CD8-positive, alpha-beta memory T cell (primary cell): ENCODE results near the gene ST3GAL4. TPM values are rescaled to one million over a fixed set of nuclear protein-coding genes. Genes with fewer than 3 reads are reported as not detected.

Experiments used
- CTCF ChIA-PET: fragments of 350-600 bp; sonication (Branson Sonifier 250); formaldehyde crosslinking; loops from one replicate; lab custom pipeline; 2021; ENCODE audit warnings: antibody characterized with exemption; lab: Charles Lee
- POLR2A ChIA-PET: fragments of 350-600 bp; sonication (Branson Sonifier 250); formaldehyde crosslinking; loops from one replicate; lab custom pipeline; 2021; ENCODE audit warnings: antibody characterized with exemption; lab: Charles Lee
- DNase-seq, 5 donors: peaks; one replicate each; pipeline versions ENCODE4 v3.0.0 to v3.0.0-alpha.2; 2020 to 2022; ENCODE audit warnings: mixed read lengths in 1 of 5
- H3K27ac ChIP-seq: one replicate; pipeline ENCODE4 v1.7.0; 2013; ENCODE audit warnings: low read depth, mild to moderate bottlenecking, low read length, moderate library complexity
- H3K27me3 ChIP-seq: 2 replicates; pipeline ENCODE4 v1.7.0; 2013; ENCODE audit warnings: low read length, mild to moderate bottlenecking; ENCODE audit not compliant: insufficient read depth, poor library complexity, severe bottlenecking
- H3K36me3 ChIP-seq: 2 replicates; pipeline ENCODE4 v1.7.0; 2013; ENCODE audit warnings: mild to moderate bottlenecking, low read length, moderate library complexity; ENCODE audit not compliant: insufficient read depth
- H3K4me1 ChIP-seq: 2 replicates; pipeline ENCODE4 v1.7.0; 2013; ENCODE audit warnings: mild to moderate bottlenecking, low read length, moderate library complexity; ENCODE audit not compliant: insufficient read depth
- H3K4me3 ChIP-seq: 2 replicates; pipeline ENCODE4 v1.7.0; 2013; ENCODE audit warnings: mild to moderate bottlenecking, low read length
- H3K9me3 ChIP-seq: 2 replicates; pipeline ENCODE4 v1.7.0; 2013; ENCODE audit warnings: mild to moderate bottlenecking, low read length
- H3K27ac Mint-ChIP-seq, 8 donors: one replicate each; pipeline ENCODE4 v1.8.0; 2020 to 2021; ENCODE audit warnings: mixed read lengths in 8 of 8, mild to moderate bottlenecking in 6 of 8, inconsistent platforms in 3 of 8, moderate library complexity in 3 of 8
- H3K27me3 Mint-ChIP-seq, 2 donors: one replicate each; pipeline ENCODE4 v1.8.0; 2020 to 2021; ENCODE audit warnings: mixed read lengths in 2 of 2, mild to moderate bottlenecking in 1 of 2, moderate library complexity in 1 of 2
- H3K36me3 Mint-ChIP-seq, 3 donors: one replicate each; pipeline ENCODE4 v1.8.0; 2020 to 2021; ENCODE audit warnings: mixed read lengths in 3 of 3, inconsistent platforms in 1 of 3, mild to moderate bottlenecking in 1 of 3
- H3K4me1 Mint-ChIP-seq, 3 donors: one replicate each; pipeline ENCODE4 v1.8.0; 2020 to 2021; ENCODE audit warnings: mixed read lengths in 3 of 3, inconsistent platforms in 1 of 3, mild to moderate bottlenecking in 1 of 3
- H3K4me3 Mint-ChIP-seq, 7 donors: one replicate each; pipeline ENCODE4 v1.8.0; 2020 to 2021; ENCODE audit warnings: mixed read lengths in 7 of 7, mild to moderate bottlenecking in 6 of 7, moderate library complexity in 4 of 7, inconsistent platforms in 2 of 7
- H3K9me3 Mint-ChIP-seq, 5 donors: one replicate each; pipeline ENCODE4 v1.8.0; 2020 to 2022; ENCODE audit warnings: mixed read lengths in 5 of 5, mild to moderate bottlenecking in 3 of 5, moderate library complexity in 2 of 5, inconsistent platforms in 1 of 5
- polyA plus RNA-seq: library from polyadenylated mRNA; unstranded; fragments of 300-500 nt; fragmentation: Illumina TruSeq; gene quantifications from one replicate; pipeline ENCODE4 v1.2.3, GENCODE V29; 2021
- total RNA-seq, 2 experiments: library from RNA; stranded (reverse); gene quantifications; one replicate each; pipeline ENCODE4 v1.2.3, GENCODE V29; 2021

Gene ST3GAL4
- total and polyA plus RNA-seq, 3 experiments from 2014 or later: 8.3 to 12.5 (median 11.0) TPM

GRCh38 chr11:126348806-126349582, 6.5 kb upstream of the ST3GAL4 start:
- DNase-seq: no peak
- Mint-ChIP-seq H3K9me3 (no peaks in the 10 kb centered on the region), H3K36me3 (peaks cover 0 to 43% (median 0%) of the 10 kb centered on the region in 3 donors), H3K4me3 (no peak overlapping the region), H3K27me3 (peaks cover 0 to 2% of the 10 kb centered on the region in 2 donors), H3K27ac (peak overlapping the region in 5 of 8 donors; percentile 45 to 87 (median 78)), H3K4me1 (peaks cover 18 to 28% (median 18%) of the 10 kb centered on the region in 3 donors)
- no peaks in the 10 kb centered on the region for H3K36me3 ChIP-seq
- no peak overlapping the region for H3K4me3 ChIP-seq
- peaks cover 7% of the 10 kb centered on the region for H3K4me1 ChIP-seq
- no peak overlapping the region for H3K27ac ChIP-seq
- ChIA-PET CTCF (interaction anchor here (2.0 kb wide), 1 partner anchor 8 kb away, joined by 4 read pairs; no protein-coding TSS in a partner anchor), POLR2A (interaction anchor here (0.6 kb wide), 1 partner anchor 33 kb away, joined by 3 read pairs; no protein-coding TSS in a partner anchor)
- H3K9me3 ChIP-seq: no peaks in the 10 kb centered on the region
- H3K27me3 ChIP-seq: no peaks in the 10 kb centered on the region

GRCh38 chr11:126350836-126351235, 4.7 kb upstream of the ST3GAL4 start:
- Mint-ChIP-seq H3K4me1 (peaks cover 26 to 39% (median 28%) of the 10 kb centered on the region in 3 donors), H3K27me3 (peaks cover 0 to 2% of the 10 kb centered on the region in 2 donors), H3K27ac (peak overlapping the region in 5 of 8 donors; percentile 28 to 78 (median 39)), H3K36me3 (peaks cover 0 to 26% (median 0%) of the 10 kb centered on the region in 3 donors), H3K9me3 (no peaks in the 10 kb centered on the region), H3K4me3 (peak overlapping the region in 1 of 7 donors; percentile 27)
- POLR2A ChIA-PET: no interaction called here
- no peaks in the 10 kb centered on the region for H3K9me3 ChIP-seq
- DNase-seq: no peak
- H3K27me3 ChIP-seq: no peaks in the 10 kb centered on the region
- CTCF ChIA-PET: no interaction called here
- H3K4me3 ChIP-seq: no peak overlapping the region
- no peaks in the 10 kb centered on the region for H3K36me3 ChIP-seq
- no peak overlapping the region for H3K27ac ChIP-seq
- H3K4me1 ChIP-seq: peaks cover 15% of the 10 kb centered on the region

- POLR2A ChIA-PET: no interaction called here
- no peak overlapping the region for H3K4me3 ChIP-seq
- Mint-ChIP-seq H3K27ac (peak overlapping the region in 2 of 8 donors; percentile 17 to 43), H3K4me1 (peaks cover 30 to 50% (median 31%) of the 10 kb centered on the region in 3 donors), H3K36me3 (peaks cover 0 to 17% (median 0%) of the 10 kb centered on the region in 3 donors), H3K4me3 (no peak overlapping the region), H3K27me3 (peaks cover 0 to 2% of the 10 kb centered on the region in 2 donors), H3K9me3 (no peaks in the 10 kb centered on the region)
- H3K27ac ChIP-seq: no peak overlapping the region
- DNase-seq: peak in 1 of 5 donors; percentile 24
- H3K4me1 ChIP-seq: peaks cover 21% of the 10 kb centered on the region
- CTCF ChIA-PET: no interaction called here
- no peaks in the 10 kb centered on the region for H3K27me3 ChIP-seq
- H3K36me3 ChIP-seq: no peaks in the 10 kb centered on the region
- H3K9me3 ChIP-seq: no peaks in the 10 kb centered on the region
These were observed 3.3 kb upstream of the ST3GAL4 start for GRCh38 chr11:126352163-126352562.

GRCh38 chr11:126352934-126353801, 2.3 kb upstream of the ST3GAL4 start:
- Mint-ChIP-seq H3K36me3 (peaks cover 0 to 9% (median 0%) of the 10 kb centered on the region in 3 donors), H3K4me1 (peaks cover 31 to 50% (median 32%) of the 10 kb centered on the region in 3 donors), H3K9me3 (no peaks in the 10 kb centered on the region), H3K27me3 (peaks cover 0 to 2% of the 10 kb centered on the region in 2 donors), H3K4me3 (peak overlapping the region; percentile 38 to 74 (median 55)), H3K27ac (peak overlapping the region; percentile 4 to 89 (median 50))
- no peak for DNase-seq
- Histone ChIP-seq H3K27ac (peak overlapping the region; percentile 3), H3K4me3 (no peak overlapping the region), H3K36me3 (no peaks in the 10 kb centered on the region), H3K9me3 (no peaks in the 10 kb centered on the region), H3K27me3 (no peaks in the 10 kb centered on the region), H3K4me1 (peaks cover 21% of the 10 kb centered on the region)
- CTCF ChIA-PET: no interaction called here
- POLR2A ChIA-PET: interaction anchor here (0.6 kb wide), 1 partner anchor 85 kb away, joined by 7 read pairs; the partner anchor contains the start of gene SRPRA

- H3K27ac ChIP-seq: peak overlapping the region; percentile 54
These were observed 709 bp upstream of the ST3GAL4 start for GRCh38 chr11:126354631-126355323.

GRCh38 chr11:126355926-126356897, 726 bp downstream of the ST3GAL4 start:
- ChIA-PET CTCF (interaction anchor here (1.2 to 1.7 kb wide), 3 partner anchors 8 to 125 kb away, joined by 3 to 4 read pairs (median 4); no protein-coding TSS in a partner anchor), POLR2A (interaction anchor here (0.9 to 1.7 kb wide), 2 partner anchors 52 to 88 kb away, joined by 3 to 4 read pairs; partner anchors contain the start of genes DCPS, FOXRED1 and SRPRA)
- peak overlapping the region; percentile 67 to 92 (median 75) for H3K4me3 Mint-ChIP-seq
- peaks cover 27 to 39% (median 32%) of the 10 kb centered on the region in 3 donors for H3K4me1 Mint-ChIP-seq
- H3K27me3 Mint-ChIP-seq: peaks cover 0 to 2% of the 10 kb centered on the region in 2 donors
- peak overlapping the region in 5 of 8 donors; percentile 12 to 87 (median 79) for H3K27ac Mint-ChIP-seq
- H3K9me3 ChIP-seq: no peaks in the 10 kb centered on the region
- peaks cover 0 to 2% (median 0%) of the 10 kb centered on the region in 3 donors for H3K36me3 Mint-ChIP-seq
- no peaks in the 10 kb centered on the region for H3K9me3 Mint-ChIP-seq
- peaks cover 21% of the 10 kb centered on the region for H3K4me1 ChIP-seq
- no peaks in the 10 kb centered on the region for H3K36me3 ChIP-seq
- peak overlapping the region; percentile 24 for H3K27ac ChIP-seq
- H3K4me3 ChIP-seq: peak overlapping the region; percentile 37
- no peaks in the 10 kb centered on the region for H3K27me3 ChIP-seq
- peak in 1 of 5 donors; percentile 51 for DNase-seq

More at GRCh38 chr11:126354631-126355323, 709 bp upstream of the ST3GAL4 start:
- peaks cover 0 to 3% (median 0%) of the 10 kb centered on the region in 3 donors for H3K36me3 Mint-ChIP-seq
- peaks cover 21% of the 10 kb centered on the region for H3K4me1 ChIP-seq
- H3K4me1 Mint-ChIP-seq: peaks cover 31 to 47% (median 32%) of the 10 kb centered on the region in 3 donors
- H3K27me3 ChIP-seq: no peaks in the 10 kb centered on the region
- H3K36me3 ChIP-seq: no peaks in the 10 kb centered on the region
- peak overlapping the region; percentile 88 to 97 (median 90) for H3K4me3 Mint-ChIP-seq
- ChIA-PET CTCF (no interaction called here), POLR2A (interaction anchor here (0.5 to 1.7 kb wide), 3 partner anchors 51 to 138 kb away, joined by 4 to 5 read pairs (median 4); partner anchors contain the start of gene DCPS)
- H3K27me3 Mint-ChIP-seq: peaks cover 0 to 2% of the 10 kb centered on the region in 2 donors
- no peaks in the 10 kb centered on the region for H3K9me3 Mint-ChIP-seq
- H3K27ac Mint-ChIP-seq: peak overlapping the region; percentile 67 to 93 (median 86)
- no peaks in the 10 kb centered on the region for H3K9me3 ChIP-seq
- no peak for DNase-seq
- peak overlapping the region; percentile 86 for H3K4me3 ChIP-seq
